Subcutaneous abdominal adipose tissue (tissue), 5 donors: ENCODE data around the gene SUPT20H.

Experiments used
- H3K27ac ChIP-seq: one replicate; pipeline ENCODE4 v1.7.0; 2013; ENCODE audit warnings: low read depth, mild to moderate bottlenecking, inconsistent platforms, low read length, moderate library complexity
- H3K27me3 ChIP-seq, 5 donors: one replicate each; pipeline ENCODE4 v1.7.0; 2013; ENCODE audit warnings: low read length in 5 of 5, inconsistent platforms in 1 of 5; ENCODE audit not compliant: control insufficient read depth in 5 of 5, insufficient read depth in 4 of 5
- H3K36me3 ChIP-seq, 5 donors: one replicate each; pipeline ENCODE4 v1.7.0; 2013; ENCODE audit warnings: low read length in 5 of 5; ENCODE audit not compliant: control insufficient read depth in 5 of 5, insufficient read depth in 5 of 5
- H3K4me1 ChIP-seq, 5 donors: one replicate each; pipeline ENCODE4 v1.7.0; 2013; ENCODE audit warnings: low read length in 5 of 5, mild to moderate bottlenecking in 3 of 5, moderate library complexity in 1 of 5; ENCODE audit not compliant: control insufficient read depth in 5 of 5, insufficient read depth in 5 of 5
- H3K4me3 ChIP-seq, 5 donors: one replicate each; pipeline ENCODE4 v1.7.0; 2013; ENCODE audit warnings: low read length in 5 of 5, low read depth in 1 of 5
- H3K9ac ChIP-seq, 5 donors: one replicate each; pipeline ENCODE4 v1.7.0; 2013; ENCODE audit warnings: low read length in 5 of 5, mild to moderate bottlenecking in 4 of 5, moderate library complexity in 3 of 5
- H3K9me3 ChIP-seq, 5 donors: one replicate each; pipeline ENCODE4 v1.7.0; 2013; ENCODE audit warnings: low read length in 5 of 5; ENCODE audit not compliant: control insufficient read depth in 5 of 5
- donor health status: healthy.
- donor health status: healthy.
- donor health status: healthy.
- donor health status: healthy.
- donor health status: healthy.

Gene SUPT20H

DNA sequence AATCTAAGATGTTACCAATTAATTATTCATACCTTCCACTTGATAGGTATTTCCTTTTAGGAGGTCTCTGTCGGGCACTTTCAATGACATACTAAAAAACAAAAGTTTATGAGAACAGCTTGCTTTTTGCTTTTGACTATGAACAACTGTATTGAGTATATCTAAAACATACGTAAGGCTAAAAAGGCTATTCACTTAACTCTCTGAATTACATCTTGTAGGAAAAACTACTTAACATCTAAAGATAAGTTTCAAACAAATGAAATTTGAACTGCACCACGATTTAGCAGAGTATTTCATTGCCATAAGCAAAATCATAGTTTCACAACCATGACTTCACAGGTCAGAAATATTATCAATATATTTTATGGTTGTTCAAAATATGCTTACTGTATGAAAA, 11.6 kb downstream of the SUPT20H start:
- Histone ChIP-seq H3K27me3 (no peaks in the 10 kb centered on the region), H3K9me3 (no peaks in the 10 kb centered on the region), H3K9ac (no peak overlapping the region), H3K4me1 (peaks cover 0 to 2% (median 0%) of the 10 kb centered on the region in 5 donors), H3K36me3 (peaks cover 12 to 29% (median 24%) of the 10 kb centered on the region in 5 donors), H3K4me3 (no peak overlapping the region), H3K27ac (no peak overlapping the region)

- Histone ChIP-seq H3K36me3 (peaks cover 21 to 37% (median 33%) of the 10 kb centered on the region in 5 donors), H3K9ac (no peak overlapping the region)
These were observed 12.5 kb downstream of the SUPT20H start for GRCh38 chr13:37047032-37047431.

DNA sequence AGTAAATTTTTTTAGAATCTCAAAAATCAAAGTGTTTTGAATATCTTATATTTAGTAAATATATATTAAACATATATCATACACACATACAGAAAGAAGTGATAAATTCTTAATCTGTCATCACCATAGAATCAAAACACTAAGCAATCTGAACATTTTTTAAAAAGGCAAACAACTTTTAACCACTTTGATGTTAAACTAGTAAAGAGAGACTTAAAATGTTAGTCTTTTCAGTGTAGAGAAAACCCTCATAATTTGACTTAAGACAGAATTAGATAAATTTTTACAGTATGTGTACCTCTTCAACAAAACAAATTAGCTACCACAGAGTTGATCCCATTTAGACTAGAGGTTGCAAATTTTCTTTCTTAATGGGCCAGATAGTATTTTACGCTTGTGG, 13.4 kb downstream of the SUPT20H start:
- H3K4me3 ChIP-seq = no peak overlapping the region
- H3K4me1 ChIP-seq = peaks cover 0 to under 1% (median 0%) of the 10 kb centered on the region in 5 donors
- no peaks in the 10 kb centered on the region for H3K27me3 ChIP-seq
- H3K36me3 ChIP-seq = peaks cover 28 to 44% (median 40%) of the 10 kb centered on the region in 5 donors
- no peak overlapping the region for H3K27ac ChIP-seq
- H3K9ac ChIP-seq = no peak overlapping the region
- H3K9me3 ChIP-seq = no peaks in the 10 kb centered on the region

More at GRCh38 chr13:37047032-37047431, 12.5 kb downstream of the SUPT20H start:
- Histone ChIP-seq H3K9me3 (no peaks in the 10 kb centered on the region), H3K4me1 (peaks cover 0 to 2% (median 0%) of the 10 kb centered on the region in 5 donors), H3K27me3 (no peaks in the 10 kb centered on the region), H3K4me3 (no peak overlapping the region), H3K27ac (no peak overlapping the region)

DNA sequence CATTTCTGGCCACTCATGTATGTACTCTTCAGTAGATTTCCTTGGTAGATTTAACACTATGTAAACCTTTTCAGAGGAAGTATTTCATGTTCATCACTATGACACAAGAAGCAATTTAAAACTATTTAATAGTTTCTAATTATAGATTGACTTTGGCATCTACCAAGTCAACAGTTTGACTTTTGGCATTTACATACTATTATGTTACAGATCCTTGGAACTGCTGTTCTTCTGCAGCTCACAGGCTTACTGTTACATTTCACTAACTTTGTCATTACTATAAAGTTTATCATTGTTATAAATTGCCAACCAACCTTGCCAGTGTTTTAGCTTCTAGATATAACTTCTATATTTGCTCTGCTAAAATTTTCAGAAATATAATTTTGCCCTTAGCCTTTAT, 18.7 kb downstream of the SUPT20H start:
- H3K27me3 ChIP-seq = no peaks in the 10 kb centered on the region
- H3K4me1 ChIP-seq = no peaks in the 10 kb centered on the region
- no peak overlapping the region for H3K9ac ChIP-seq
- H3K27ac ChIP-seq = no peak overlapping the region
- no peaks in the 10 kb centered on the region for H3K9me3 ChIP-seq
- peaks cover 50 to 75% (median 62%) of the 10 kb centered on the region in 5 donors for H3K36me3 ChIP-seq
- no peak overlapping the region for H3K4me3 ChIP-seq

GRCh38 chr13:37039896-37040295, 19.6 kb downstream of the SUPT20H start:
- Histone ChIP-seq H3K27ac (no peak overlapping the region), H3K27me3 (no peaks in the 10 kb centered on the region), H3K36me3 (peaks cover 58 to 82% (median 67%) of the 10 kb centered on the region in 5 donors), H3K9me3 (no peaks in the 10 kb centered on the region), H3K9ac (no peak overlapping the region), H3K4me3 (no peak overlapping the region), H3K4me1 (no peaks in the 10 kb centered on the region)

GRCh38 chr13:37037241-37037640, 22.2 kb downstream of the SUPT20H start:
- Histone ChIP-seq H3K36me3 (peaks cover 57 to 85% (median 71%) of the 10 kb centered on the region in 5 donors), H3K4me1 (no peaks in the 10 kb centered on the region), H3K27me3 (no peaks in the 10 kb centered on the region), H3K9me3 (no peaks in the 10 kb centered on the region), H3K9ac (no peak overlapping the region), H3K4me3 (no peak overlapping the region), H3K27ac (no peak overlapping the region)

DNA sequence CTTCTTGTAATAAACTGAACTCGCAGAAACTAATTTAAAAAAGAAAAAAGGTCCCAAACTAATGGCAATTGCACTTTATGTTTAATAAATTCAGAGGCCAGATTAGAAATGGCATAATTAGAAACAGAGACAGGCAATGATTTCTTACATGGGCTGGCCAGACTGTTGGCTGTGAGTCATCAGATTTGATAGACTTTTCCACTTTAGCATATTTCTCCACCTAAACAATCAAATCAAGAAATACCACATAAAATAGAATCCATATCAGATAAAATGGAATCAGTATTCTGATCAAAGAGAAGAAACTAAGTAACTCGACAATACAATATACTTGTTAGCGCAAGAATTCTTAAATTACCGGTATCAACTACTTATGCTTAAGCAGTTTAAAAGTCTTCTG, 29.9 kb downstream of the SUPT20H start:
- Histone ChIP-seq H3K9ac (no peak overlapping the region), H3K36me3 (peaks cover 53 to 70% (median 57%) of the 10 kb centered on the region in 5 donors), H3K9me3 (no peaks in the 10 kb centered on the region), H3K4me1 (no peaks in the 10 kb centered on the region), H3K27me3 (no peaks in the 10 kb centered on the region), H3K4me3 (no peak overlapping the region), H3K27ac (no peak overlapping the region)

DNA sequence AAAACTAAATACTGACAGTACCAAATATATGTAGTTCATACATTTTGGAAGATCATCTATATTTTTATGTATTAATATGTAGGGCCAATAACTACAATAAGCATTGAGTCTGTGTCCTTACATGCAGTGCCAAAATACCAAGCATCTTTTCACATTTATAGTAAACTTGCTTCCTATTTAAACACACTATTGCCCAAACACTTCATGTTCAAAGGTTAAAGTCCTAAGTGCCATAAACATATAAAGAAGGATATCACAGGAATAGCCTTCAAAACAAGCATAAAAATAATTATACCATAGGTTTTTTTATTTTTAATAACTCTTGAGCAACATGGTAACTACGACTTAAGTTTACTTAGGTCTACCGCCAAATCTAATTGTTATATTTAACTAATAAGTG, 31.8 kb downstream of the SUPT20H start:
- H3K4me1 ChIP-seq = no peaks in the 10 kb centered on the region
- H3K27ac ChIP-seq = no peak overlapping the region
- H3K9ac ChIP-seq = no peak overlapping the region
- no peak overlapping the region for H3K4me3 ChIP-seq
- H3K36me3 ChIP-seq = peaks cover 61 to 77% (median 61%) of the 10 kb centered on the region in 5 donors
- no peaks in the 10 kb centered on the region for H3K27me3 ChIP-seq
- no peaks in the 10 kb centered on the region for H3K9me3 ChIP-seq

DNA sequence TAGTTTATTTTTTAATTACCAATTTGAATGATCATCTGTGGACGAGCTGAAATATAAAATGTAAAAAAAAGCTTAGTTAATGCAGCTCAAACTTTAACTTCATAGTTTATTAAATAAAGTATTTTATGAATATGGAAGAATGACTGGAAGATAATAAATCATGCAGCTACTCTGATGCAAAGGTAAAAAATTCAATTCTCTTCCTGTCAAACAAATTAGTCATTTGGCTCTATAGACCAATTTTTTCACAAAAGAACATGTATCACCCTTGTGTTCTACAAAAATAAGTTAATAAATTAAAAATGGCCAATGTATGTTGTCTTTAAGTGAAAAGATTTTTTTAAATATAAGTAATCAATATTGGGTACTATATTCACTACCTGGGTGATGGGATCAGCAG, 32.7 kb downstream of the SUPT20H start:
- Histone ChIP-seq H3K9ac (no peak overlapping the region), H3K27me3 (no peaks in the 10 kb centered on the region), H3K9me3 (no peaks in the 10 kb centered on the region), H3K27ac (no peak overlapping the region), H3K36me3 (peaks cover 60 to 77% (median 61%) of the 10 kb centered on the region in 5 donors), H3K4me3 (no peak overlapping the region), H3K4me1 (no peaks in the 10 kb centered on the region)

GRCh38 chr13:37023871-37024270, 35.6 kb downstream of the SUPT20H start:
- no peaks in the 10 kb centered on the region for H3K9me3 ChIP-seq
- H3K9ac ChIP-seq = no peak overlapping the region
- H3K27ac ChIP-seq = no peak overlapping the region
- no peaks in the 10 kb centered on the region for H3K27me3 ChIP-seq
- H3K36me3 ChIP-seq = peaks cover 65 to 85% (median 67%) of the 10 kb centered on the region in 5 donors
- no peaks in the 10 kb centered on the region for H3K4me1 ChIP-seq
- no peak overlapping the region for H3K4me3 ChIP-seq

DNA sequence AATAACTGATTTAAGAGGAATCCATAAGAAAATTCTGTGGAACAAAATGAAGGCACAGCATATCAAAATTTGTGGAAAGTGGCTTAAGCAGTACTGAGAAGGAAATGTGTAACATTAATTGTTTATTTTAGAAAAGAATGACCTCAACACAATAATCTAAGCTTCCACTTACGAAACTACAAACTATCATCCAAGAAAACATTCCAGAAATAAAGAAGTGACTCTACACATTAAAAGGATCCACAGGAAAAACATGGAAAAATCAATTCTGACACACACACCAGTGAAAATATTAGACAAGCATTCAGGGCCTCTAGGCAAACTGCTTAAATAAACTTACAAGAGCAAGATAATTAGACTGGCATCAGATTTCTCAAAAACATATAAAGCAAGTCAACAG, 44.9 kb downstream of the SUPT20H start:
- H3K4me3 ChIP-seq = no peak overlapping the region
- peaks cover 0 to 4% (median 0%) of the 10 kb centered on the region in 5 donors for H3K4me1 ChIP-seq
- H3K9ac ChIP-seq = no peak overlapping the region
- H3K9me3 ChIP-seq = no peaks in the 10 kb centered on the region
- H3K27ac ChIP-seq = no peak overlapping the region
- H3K27me3 ChIP-seq = no peaks in the 10 kb centered on the region
- H3K36me3 ChIP-seq = peaks cover 46 to 63% (median 56%) of the 10 kb centered on the region in 5 donors
